Astrocyte of the cerebellum (primary cell): ENCODE data around the gene LEKR1.

ENCODE experiments used
- DNase-seq: peaks from one replicate; pipeline ENCODE4 v3.0.0-alpha.2; 2011; ENCODE audit warnings: low read depth
- H3K4me3 ChIP-seq: 2 replicates; pipeline ENCODE4 v1.5.1; 2011; ENCODE audit warnings: mild to moderate bottlenecking, low read depth, low read length, moderate library complexity
- CTCF ChIP-seq: IDR thresholded peaks from 2 replicates; pipeline ENCODE4 v1.5.1; 2012; ENCODE audit warnings: low read length, low read depth, moderate library complexity, mild to moderate bottlenecking; ENCODE audit errors: missing control alignments
- in situ Hi-C: cut with HindIII; loops from 2 replicates; pipeline ENCODE4 v1.10.0; 2017; ENCODE audit warnings: low sequenced_read_pairs

Gene LEKR1

GRCh38 chr3:156806698-156807097 is 19.5 kb upstream of the LEKR1 start:
- TF ChIP-seq CTCF: no peak
- H3K4me3 ChIP-seq: no peak overlapping the region
- in situ Hi-C loops: no loop called here
- no peak for DNase-seq

- no peak overlapping the region for H3K4me3 ChIP-seq
- TF ChIP-seq CTCF: no peak
- DNase-seq: no peak
- in situ Hi-C loops: no loop called here
Measured at GRCh38 chr3:156808025-156808424, 18.1 kb upstream of the LEKR1 start.

- no peak for TF ChIP-seq CTCF
- in situ Hi-C loops: no loop called here
- no peak overlapping the region for H3K4me3 ChIP-seq
- DNase-seq: no peak
Measured at GRCh38 chr3:156811089-156811862, 14.9 kb upstream of the LEKR1 start.

DNA sequence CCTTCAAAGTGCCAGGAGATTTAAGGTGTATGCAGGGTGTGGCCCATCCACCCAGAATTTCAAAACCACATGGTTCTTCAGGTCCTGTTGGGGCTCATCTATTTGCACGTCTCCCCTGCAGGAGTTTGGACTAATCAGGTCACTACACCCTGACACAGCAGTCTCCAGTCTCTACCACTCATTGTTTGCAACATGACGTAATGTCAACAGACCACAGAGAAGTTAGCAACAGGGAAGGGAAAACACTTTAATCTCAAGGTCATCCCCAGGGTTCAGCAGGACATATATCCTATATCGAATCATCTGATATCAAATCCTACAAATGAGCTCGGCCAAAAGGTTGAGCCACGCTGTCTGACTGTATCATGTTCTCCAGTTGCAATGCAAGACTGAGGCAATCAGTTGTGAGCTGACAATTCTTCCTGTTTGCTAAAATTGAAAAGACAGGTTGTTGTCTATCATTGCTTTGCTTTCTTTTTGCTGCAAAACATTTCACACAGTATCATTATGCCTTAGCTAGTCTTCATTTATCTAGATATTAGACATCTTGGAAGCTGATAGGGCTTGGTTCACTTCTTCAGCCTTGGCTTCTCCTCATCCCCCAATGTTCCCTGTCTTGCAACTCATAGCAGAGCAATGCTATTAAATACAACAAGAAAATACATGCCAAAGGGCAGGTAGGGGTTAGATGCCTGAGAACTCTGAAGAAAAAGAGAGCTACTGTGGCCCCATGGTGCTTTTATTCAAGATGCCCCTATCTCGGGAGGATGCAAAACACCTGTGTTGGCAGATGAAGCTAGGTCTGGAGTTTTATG is 13.4 kb upstream of the LEKR1 start:
- no peak for TF ChIP-seq CTCF
- DNase-seq: no peak
- H3K4me3 ChIP-seq: no peak overlapping the region
- in situ Hi-C loops: no loop called here

DNA sequence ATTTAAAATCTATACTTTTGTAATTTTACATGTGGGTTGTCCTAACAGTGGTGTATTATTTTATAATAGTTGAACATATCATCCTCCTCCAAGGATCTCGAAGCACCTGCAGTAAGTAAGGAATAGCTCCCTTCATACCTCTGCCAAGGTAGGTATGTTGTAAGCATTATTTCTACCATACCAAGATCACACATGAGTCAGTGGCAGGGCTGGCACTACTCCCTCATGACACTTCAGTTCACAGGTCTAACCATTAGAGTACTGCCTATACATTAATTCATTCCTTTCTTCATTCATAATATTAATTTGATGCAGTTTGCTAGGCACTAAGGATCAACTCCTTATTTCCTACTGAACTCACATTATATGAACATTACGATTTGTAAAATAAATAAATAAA is 11.9 kb upstream of the LEKR1 start:
- no peak overlapping the region for H3K4me3 ChIP-seq
- in situ Hi-C loops: no loop called here
- no peak for TF ChIP-seq CTCF
- no peak for DNase-seq

DNA sequence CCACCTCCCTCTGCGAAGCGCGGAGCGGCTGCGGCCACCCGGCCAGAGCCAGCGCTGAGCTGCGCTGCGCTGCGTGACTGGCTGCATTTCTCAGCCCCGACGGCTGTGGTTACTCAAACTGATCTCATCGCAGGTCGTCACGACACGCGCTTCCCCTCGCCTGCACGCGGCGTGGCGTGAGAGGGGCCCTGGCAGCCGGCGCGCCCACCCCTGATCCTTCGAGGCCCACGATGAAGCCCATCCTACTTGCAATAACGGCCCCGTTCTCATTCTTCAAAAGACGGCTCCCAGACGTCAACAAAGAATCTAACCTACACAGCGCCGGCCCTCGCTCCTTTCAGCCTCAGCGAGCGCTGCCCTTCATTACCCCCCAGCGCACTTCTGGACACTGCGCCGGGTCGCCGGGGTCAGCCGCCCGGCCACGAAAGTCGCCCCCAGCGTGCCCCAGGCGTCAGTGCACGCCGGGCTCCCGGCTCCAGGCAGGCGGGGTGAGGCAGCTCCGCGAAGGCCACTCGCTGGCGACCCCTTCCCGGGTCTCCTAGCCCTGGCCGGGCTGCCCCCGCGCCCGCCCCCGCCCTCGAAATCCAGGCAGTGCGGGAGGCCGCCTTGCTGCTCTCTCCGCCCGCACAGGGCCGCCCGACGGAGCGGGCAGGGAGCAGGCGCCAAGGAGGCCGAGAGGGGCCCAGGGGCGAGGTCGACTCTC is 9.9 kb upstream of the LEKR1 start:
- peak overlapping the region; percentile 41 for H3K4me3 ChIP-seq
- in situ Hi-C loops: no loop called here
- no peak for DNase-seq
- TF ChIP-seq CTCF: no peak
